GM19035 (cell line): ENCODE data around the gene MAGEA12.
A peak's percentile ranks its signal among the peaks of the same experiment; 100 is the strongest.
"Not testable (repeated sequence)": the region's sequence is repeated elsewhere in the genome, so short reads cannot be mapped to it uniquely, and the experiment has no call there.

Experiments used
- ATAC-seq: cut with Tn5 transposase; IDR thresholded peaks from one replicate; pipeline ENCODE4 v1.9.1; 2021; ENCODE audit not compliant: unreplicated experiment

The MAGEA12 gene

GRCh38 chrX:152761582-152761981, 28.0 kb downstream of the MAGEA12 start:
- ATAC-seq = not testable (repeated sequence)

GRCh38 chrX:152766562-152766961, 33.0 kb downstream of the MAGEA12 start:
- ATAC-seq = not testable (repeated sequence)

- not testable (repeated sequence) for ATAC-seq
These were observed 36.2 kb downstream of the MAGEA12 start, which contains the start of gene MAGEA6 for GRCh38 chrX:152769549-152770289. Gene MAGEA6 (minus strand): TSS chrX:152769689. CDS start chrX:152767650, 2,039 bp downstream.

- ATAC-seq = peak; percentile 75
These were observed 53.5 kb downstream of the MAGEA12 start for GRCh38 chrX:152787062-152787461.
